ENCODE data around the gene MAZ.
A peak's percentile ranks its signal among the peaks of the same experiment; 100 is the strongest.

MAZ gene

GRCh38 chr16:29811896-29812665, 5.8 kb downstream of the MAZ start, which contains the start of gene PRRT2:
TSS of gene PRRT2 (plus strand) at chr16:29812193. CDS start at chr16:29813055, 862 bp downstream.
- Histone ChIP-seq H3K36me3 (peaks cover 32% of the 10 kb centered on the region), H3K4me3 (ENCODE audit: low read depth, low read length) (peak within 1 kb of the TSS; percentile 78), H3K27ac (peak within 1 kb of the TSS; percentile 94), H3K9me3 (ENCODE audit: severe bottlenecking) (no peaks in the 10 kb centered on the region), H3K27me3 (ENCODE audit: insufficient read depth, low read depth, severe bottlenecking) (no peaks in the 10 kb centered on the region)
- peak; percentile 93 for DNase-seq
- no peak for TF ChIP-seq CTCF (IDR thresholded peaks at IDR 0.05; ENCODE audit: low read depth, low read length)

GRCh38 chr16:29812754-29813643, 6.7 kb downstream of the MAZ start:
- Histone ChIP-seq H3K36me3 (peaks cover 29% of the 10 kb centered on the region), H3K27me3 (ENCODE audit: insufficient read depth, low read depth, severe bottlenecking) (no peaks in the 10 kb centered on the region), H3K9me3 (ENCODE audit: severe bottlenecking) (no peaks in the 10 kb centered on the region), H3K4me3 (ENCODE audit: low read depth, low read length) (peak overlapping the region; percentile 78), H3K27ac (peak overlapping the region; percentile 94)
- no peak for DNase-seq
- no peak for TF ChIP-seq CTCF (IDR thresholded peaks at IDR 0.05; ENCODE audit: low read depth, low read length)

GRCh38 chr16:29813644-29814562, 7.6 kb downstream of the MAZ start:
- Histone ChIP-seq H3K27ac (peak overlapping the region; percentile 97), H3K9me3 (ENCODE audit: severe bottlenecking) (no peaks in the 10 kb centered on the region), H3K36me3 (peaks cover 29% of the 10 kb centered on the region), H3K4me3 (ENCODE audit: low read depth, low read length) (no peak overlapping the region; the same call in 1 of the 2 replicates), H3K27me3 (ENCODE audit: insufficient read depth, low read depth, severe bottlenecking) (no peaks in the 10 kb centered on the region)
- no peak for DNase-seq
- no peak for TF ChIP-seq CTCF (IDR thresholded peaks at IDR 0.05; ENCODE audit: low read depth, low read length)

GRCh38 chr16:29814592-29814991, 8.3 kb downstream of the MAZ start:
- H3K27ac ChIP-seq, result peak overlapping the region; percentile 97
- H3K27me3 ChIP-seq (ENCODE audit: insufficient read depth, low read depth, severe bottlenecking), result no peaks in the 10 kb centered on the region
- DNase-seq, result no peak
- H3K36me3 ChIP-seq, result peaks cover 30% of the 10 kb centered on the region
- H3K4me3 ChIP-seq (ENCODE audit: low read depth, low read length), result no peak overlapping the region
- H3K9me3 ChIP-seq (ENCODE audit: severe bottlenecking), result no peaks in the 10 kb centered on the region
- TF ChIP-seq CTCF (IDR thresholded peaks at IDR 0.05; ENCODE audit: low read depth, low read length), result no peak

GRCh38 chr16:29815032-29815721, 8.8 kb downstream of the MAZ start:
- Histone ChIP-seq H3K27ac (peak overlapping the region; percentile 97), H3K4me3 (ENCODE audit: low read depth, low read length) (peak overlapping the region; percentile 81), H3K9me3 (ENCODE audit: severe bottlenecking) (no peaks in the 10 kb centered on the region), H3K36me3 (peaks cover 30% of the 10 kb centered on the region), H3K27me3 (ENCODE audit: insufficient read depth, low read depth, severe bottlenecking) (no peaks in the 10 kb centered on the region)
- DNase-seq, result no peak
- TF ChIP-seq CTCF (IDR thresholded peaks at IDR 0.05; ENCODE audit: low read depth, low read length), result no peak

Measured in WERI-Rb-1 (cell line).